NCI-H446 treated with DMSO at 0.1 percent for 48 hours (cell line): ENCODE results near the gene BAHCC1.

Experiments used
- DNase-seq: peaks from one replicate; lab custom pipeline; 2025; lab: John Stamatoyannopoulos, UW

BAHCC1 gene

GRCh38 chr17:81427173-81428120, 32.2 kb downstream of the BAHCC1 start:
- DNase-seq, result peak; percentile 82

DNA sequence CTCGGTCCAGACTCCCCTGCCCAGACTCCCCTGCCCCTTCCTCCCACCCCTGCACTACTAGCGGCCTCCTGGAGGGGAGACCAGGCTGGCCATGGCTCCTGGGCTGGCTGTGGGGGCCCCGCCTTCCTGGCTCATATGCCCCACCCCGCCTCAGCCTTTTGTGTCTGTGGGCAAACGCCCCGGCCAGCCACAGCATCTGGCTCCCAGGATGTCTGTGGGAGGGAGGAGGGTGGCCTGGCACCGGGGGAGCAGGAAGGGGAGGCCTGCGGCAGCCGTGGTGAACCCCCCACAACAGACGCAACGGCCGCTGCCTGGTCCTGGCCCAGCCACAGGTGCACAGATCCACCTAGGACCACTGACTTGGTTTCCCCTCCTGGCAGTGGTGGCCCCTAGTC, 32.9 kb downstream of the BAHCC1 start:
- no peak for DNase-seq

- DNase-seq, result no peak
These were observed 33.3 kb downstream of the BAHCC1 start for GRCh38 chr17:81428516-81428915.

DNA sequence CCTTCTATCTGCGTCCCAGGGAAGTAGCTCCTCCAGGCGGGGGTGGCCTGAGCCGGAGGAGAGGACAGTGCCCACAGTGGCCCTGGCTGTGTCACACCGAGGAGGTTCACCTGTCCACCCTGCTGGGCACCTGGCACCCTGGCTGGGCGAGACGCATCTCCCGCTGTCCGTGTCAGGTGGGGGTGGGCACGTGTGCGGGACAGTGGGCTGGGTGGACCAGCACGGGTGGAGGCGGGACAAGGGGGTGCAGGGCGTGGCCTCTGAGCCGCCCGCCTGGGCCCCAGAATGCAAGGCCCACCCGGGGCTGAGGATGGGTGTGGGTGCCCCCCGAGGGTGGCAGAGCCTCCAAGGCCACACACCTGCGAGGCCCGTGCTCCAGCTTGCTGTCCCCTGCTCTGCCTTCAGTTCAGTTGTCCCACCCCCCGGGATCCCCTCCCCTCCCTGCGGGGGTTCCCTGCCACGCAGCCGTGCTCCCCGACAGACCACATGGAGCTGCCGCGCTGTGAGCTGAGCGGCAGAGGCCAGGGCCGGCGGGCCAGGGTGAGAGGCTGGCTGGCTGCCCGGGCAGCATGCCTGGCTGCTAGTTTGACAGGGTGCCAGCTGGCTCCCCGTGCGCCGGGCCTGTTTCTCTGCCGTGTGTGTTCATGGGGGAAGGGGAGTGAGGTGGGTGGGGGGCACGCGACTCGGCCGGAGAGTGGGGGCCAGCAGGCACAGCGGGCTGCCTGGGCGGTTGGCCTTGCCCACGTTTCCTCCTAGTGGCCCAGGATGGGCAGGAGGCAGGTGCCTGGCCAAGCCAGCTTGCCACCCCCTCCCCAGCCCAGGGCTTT, 33.9 kb downstream of the BAHCC1 start:
- peak; percentile 63 for DNase-seq

GRCh38 chr17:81429821-81430551, 34.7 kb downstream of the BAHCC1 start:
- DNase-seq, result peak; percentile 40

GRCh38 chr17:81431545-81432482, 36.6 kb downstream of the BAHCC1 start:
- no peak for DNase-seq

DNA sequence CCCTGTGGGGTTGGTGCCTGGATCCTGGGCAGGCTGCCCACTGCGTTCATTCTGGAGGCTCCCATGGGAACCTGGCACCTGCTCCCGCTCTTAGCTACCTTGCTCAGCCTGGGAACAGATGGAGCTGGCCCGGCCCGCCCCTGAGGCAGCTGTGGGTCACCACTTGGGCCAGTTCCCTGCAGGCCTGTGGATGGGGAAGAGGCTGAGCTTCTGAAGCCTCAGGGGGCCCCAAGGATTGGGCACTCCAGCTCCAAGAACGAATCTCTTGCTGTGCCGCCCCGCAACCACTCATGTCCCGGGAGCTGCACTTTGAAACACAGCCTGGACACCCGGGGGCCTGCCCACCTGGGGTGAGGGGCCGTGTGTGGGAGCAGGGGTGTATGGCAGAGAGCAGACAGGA, 37.7 kb downstream of the BAHCC1 start:
- peak; percentile 83 for DNase-seq

DNA sequence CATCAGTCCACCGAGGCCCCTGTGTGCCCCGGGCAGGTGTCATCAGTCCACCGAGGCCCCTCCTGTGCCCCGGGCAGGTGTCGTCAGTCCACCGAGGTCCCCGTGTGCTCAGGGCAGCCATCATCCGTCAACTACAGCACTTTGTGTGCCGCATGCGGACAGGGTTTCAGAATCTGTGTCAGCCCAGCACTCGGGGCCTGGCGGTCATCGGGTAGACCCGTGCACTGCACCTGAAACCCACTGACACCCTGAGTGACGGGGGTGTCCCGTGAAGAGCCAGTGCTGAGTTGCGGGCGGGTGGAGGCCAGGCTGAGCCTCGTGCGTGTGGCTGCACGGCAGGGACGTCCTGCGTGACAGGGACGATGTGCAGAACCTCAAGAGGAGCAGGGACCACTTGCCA, 38.4 kb downstream of the BAHCC1 start:
- DNase-seq, result no peak

DNA sequence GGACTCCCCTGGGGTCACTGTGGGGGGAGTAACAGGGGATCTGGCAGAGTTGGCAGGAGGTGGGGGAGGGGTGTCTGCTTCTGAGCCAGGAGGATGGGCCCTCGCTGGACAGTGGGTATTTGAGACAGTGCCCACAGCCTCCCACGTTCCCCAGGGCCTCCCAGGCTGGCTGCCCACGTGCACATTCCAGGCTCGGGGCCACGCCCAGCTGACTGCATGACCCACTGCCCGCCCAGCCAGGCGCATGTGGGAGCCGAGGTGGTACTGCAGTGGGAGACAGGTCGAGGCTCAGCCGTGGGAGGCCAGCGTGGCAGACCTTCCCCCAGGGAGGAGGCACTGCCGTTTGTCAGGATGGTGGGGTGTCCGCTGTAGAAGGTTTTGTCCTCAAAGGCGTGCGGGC, 38.8 kb downstream of the BAHCC1 start:
- no peak for DNase-seq

DNA sequence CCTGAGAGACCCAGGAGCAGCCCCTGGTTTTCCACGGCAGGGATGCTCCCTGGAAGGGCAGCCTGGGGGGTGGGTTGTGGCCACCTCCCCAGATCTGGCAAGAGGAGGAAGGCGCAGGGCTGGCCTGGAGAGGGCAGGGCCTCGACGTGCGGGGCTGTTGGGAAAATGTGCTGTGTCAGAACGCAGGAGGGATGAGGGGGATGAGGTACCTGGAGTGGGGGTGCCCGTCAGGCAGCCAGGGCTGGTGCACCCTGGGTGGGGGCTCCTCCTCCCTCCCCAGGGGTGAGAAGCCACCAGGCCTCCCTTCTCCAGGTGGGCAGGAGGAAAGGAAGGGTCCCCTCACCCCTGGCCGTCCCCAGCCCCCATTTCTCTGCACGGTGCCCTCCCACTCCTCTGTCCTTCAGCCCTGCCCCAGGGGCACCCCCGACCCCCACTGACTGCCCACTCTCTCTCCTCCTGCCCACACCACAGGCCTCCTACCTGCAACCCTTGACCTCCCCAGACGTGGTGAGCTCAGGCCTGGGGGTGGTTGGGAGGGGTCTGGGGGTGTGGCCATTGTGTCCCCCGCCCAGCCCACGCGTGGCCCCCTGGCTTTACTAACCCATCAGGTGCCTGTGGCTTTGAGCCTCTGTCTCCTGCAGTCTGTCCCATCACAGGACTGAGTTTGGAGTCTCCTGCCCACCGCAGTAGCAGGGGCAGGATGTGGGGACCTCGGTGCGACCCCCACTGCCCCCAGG, 39.6 kb downstream of the BAHCC1 start:
- no peak for DNase-seq

- DNase-seq, result no peak
These were observed 40.5 kb downstream of the BAHCC1 start for GRCh38 chr17:81435652-81436293.

DNA sequence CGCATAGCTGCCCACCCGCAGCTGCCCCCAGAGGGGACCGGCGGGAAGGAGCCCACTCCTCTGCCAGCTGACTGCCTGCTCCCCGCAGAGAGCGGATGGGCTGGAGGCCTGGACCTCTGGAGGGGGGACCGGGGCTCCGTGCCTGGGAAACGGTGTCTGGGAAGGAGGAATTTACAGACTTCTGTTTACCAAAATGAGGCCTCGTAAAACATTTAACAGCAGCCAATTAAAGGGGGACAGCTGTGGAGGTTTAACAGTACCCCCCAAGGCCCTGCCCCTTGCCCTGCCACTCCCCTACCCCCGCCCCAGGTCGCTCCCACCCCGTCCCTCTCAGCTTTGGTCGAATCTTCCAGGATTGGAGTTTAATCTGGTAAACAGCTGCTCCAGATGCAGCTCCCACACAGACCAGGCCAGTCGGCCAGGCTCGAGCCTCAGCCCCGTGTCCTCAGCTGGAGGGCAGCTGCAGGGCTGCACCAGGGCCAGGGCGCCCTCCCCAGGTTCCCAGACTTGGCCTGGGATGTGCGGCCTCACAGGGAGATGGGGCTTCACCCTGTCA, 41.1 kb downstream of the BAHCC1 start:
- no peak for DNase-seq

DNA sequence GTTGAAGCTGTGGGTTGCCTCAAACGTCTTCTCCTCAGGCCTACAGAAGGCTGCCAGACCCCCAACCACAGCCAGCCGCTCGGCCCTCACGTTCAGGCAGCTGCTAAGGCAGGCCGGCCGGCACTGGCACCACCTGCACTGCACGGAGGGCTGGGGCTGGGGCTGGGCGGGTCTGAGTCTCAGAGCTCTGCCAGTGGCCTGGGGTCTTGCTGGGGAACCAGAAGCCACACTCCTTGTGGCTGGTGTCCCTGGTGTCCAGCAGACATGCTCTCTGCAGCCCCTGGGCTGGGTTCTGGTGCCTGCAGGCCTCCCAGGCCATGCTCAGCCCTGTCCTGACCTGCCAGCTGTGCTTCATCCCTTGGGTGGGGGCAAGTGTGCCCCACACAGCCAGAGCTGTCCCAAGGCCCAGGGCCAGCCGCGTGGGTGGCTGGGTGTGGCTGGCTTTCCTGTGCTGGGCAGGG, 42.0 kb downstream of the BAHCC1 start:
- DNase-seq, result no peak

GRCh38 chr17:81438007-81438659, 42.9 kb downstream of the BAHCC1 start:
- DNase-seq, result no peak

DNA sequence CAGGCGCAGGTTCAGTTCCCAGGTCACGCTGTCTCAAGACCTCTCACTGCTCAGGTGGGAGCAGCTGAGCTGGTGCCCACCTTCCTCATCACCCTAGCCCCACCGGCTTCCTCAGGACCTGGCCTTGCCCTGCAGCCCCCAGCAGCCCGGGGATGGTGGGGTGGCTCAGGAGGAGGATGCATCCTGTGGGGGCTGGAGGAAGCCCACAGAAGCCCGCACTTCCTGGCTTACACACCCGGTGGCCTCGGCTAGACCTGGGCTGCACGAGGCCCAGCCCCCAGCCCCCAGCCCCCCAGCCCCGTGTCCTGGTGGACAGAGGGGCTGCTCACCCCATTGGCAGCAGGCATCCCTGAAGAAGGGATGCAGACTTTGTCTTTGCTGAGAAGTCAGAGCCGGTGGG, 43.4 kb downstream of the BAHCC1 start:
- DNase-seq, result no peak

GRCh38 chr17:81440051-81440471, 44.8 kb downstream of the BAHCC1 start:
- no peak for DNase-seq

DNA sequence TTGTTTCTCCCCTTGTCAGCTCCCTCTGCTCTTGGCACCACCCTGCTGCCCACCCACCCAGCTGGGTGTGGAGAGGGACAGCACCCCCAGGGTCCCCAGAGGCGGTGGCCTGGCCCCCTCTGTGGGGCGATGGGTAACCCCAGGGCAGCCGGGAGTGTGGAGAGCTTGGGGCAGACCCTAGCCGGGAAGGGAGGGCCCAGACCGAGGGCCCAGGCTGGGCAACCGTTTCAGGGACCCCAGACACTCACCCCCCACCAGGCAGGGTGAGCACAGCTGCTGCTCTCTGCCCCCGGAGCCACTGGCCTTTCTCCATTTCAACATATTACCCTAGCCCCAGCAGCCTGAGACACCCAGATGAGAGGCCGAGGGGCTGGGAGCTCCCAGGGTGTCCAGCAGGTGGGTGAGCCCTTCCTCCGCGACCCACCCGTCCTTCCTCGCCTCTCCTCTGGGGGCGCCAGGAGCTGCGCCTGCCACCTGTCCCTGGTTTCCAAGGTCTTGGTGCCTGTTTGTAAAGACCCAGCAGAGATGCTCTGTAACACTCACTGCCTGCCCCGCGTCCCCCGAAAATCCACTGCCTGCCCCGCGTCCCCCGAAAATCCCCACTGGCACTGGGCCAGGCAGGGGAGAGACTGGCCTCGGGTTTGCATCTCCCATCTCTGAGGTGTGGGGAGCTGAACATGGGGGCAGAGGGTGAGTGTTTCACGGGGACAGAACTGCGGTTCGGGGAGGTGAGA, 45.4 kb downstream of the BAHCC1 start:
- no peak for DNase-seq

DNA sequence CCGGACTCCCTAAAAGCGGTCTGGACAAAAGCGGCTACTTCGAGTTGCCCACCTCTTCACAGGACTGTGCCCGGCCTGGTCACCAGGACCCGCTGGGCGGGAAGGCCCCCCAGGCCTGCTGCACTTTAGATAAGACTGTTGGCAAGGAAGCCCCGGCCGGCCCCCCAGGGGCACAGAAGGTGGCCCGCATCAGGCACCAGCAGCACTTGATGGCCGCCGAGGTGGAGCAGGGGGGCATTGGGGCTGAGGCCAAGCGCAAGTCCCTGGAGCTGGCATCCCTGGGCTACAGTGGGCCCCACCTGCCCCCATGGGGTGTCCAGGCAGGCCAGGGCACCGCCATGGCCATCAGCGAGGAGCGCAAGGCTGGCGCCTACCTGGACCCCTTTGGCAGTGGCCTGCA, 47.5 kb downstream of the BAHCC1 start:
- no peak for DNase-seq
